ENCODE data around the gene BMPR1B.

DNA sequence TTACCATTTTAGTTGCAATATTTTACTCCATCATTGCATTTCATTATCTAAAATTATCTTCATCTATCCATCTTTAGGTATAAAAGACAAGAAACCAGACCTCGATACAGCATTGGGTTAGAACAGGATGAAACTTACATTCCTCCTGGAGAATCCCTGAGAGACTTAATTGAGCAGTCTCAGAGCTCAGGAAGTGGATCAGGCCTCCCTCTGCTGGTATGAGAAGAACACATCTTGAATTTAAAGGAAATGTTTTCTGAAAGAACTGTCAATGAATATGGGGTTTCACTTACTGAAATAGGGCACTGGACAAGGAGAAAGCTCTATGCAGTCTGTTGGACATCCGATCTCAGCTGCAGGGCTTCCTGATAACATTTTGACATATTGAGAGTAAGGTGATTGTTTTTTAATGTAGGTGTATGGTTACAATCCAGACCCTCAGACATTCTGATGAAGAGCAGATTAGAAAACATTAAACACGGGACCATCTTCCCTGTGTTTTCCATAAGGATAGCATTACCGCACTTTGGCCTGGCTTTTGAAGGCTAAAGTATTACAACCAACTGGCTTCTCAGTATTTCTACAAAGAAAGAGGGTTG is 367.2 kb downstream of the BMPR1B start:
- TF ChIP-seq FOSB (CRISPR knock-in tag; IDR thresholded peaks at IDR 0.05): no peak
- no peak for TF ChIP-seq HOXA7 (CRISPR knock-in tag; IDR thresholded peaks at IDR 0.05)
